Nephron progenitor cell (in vitro differentiated cells): ENCODE data around the gene SMIM28.

Experiments
- DNase-seq: peaks from one replicate; pipeline ENCODE4 v3.0.0; 2021
- H3K27ac Mint-ChIP-seq: 2 replicates; pipeline ENCODE4 v1.8.0; 2021; ENCODE audit warnings: mild to moderate bottlenecking, moderate library complexity, mixed read lengths
- H3K27me3 Mint-ChIP-seq: 2 replicates; pipeline ENCODE4 v1.8.0; 2021; ENCODE audit warnings: mild to moderate bottlenecking, low read depth, mixed read lengths; ENCODE audit not compliant: poor library complexity
- H3K36me3 Mint-ChIP-seq: 2 replicates; pipeline ENCODE4 v1.8.0; 2021; ENCODE audit warnings: low read depth, mixed read lengths
- H3K4me1 Mint-ChIP-seq: 2 replicates; pipeline ENCODE4 v1.8.0; 2021; ENCODE audit warnings: mixed read lengths
- H3K4me3 Mint-ChIP-seq: 2 replicates; pipeline ENCODE4 v1.8.0; 2021; ENCODE audit warnings: mild to moderate bottlenecking, moderate library complexity, mixed read lengths
- H3K9me3 Mint-ChIP-seq: 2 replicates; pipeline ENCODE4 v1.8.0; 2021; ENCODE audit warnings: mild to moderate bottlenecking, moderate library complexity, mixed read lengths
- TF ChIP-seq, protein P1 (sequence below): fragments of 200-600 bp; sonication (generic); IDR thresholded peaks from 2 replicates; pipeline ENCODE4 v1.5.0; 2021; ENCODE audit warnings: antibody characterized with exemption

SMIM28 gene

DNA sequence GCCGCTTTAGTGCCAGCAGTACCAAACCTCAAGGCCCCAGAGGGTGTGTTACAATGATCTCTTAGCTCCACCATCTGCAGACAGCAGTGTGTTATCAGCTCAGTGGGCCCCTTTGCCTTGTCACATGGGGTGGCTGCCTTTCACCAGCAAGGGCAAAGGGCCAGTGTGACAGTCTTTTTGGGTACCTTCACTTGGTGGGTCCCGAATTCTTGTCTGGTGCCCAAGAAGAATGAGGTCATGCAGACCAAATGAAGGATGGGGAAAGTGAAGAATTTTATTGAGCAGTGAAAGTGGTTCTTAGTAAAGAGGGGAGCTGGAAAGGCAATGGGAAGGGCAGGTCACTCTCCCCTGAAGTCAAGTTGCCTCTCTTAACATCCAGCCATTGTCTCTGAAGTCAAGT, 2.9 kb upstream of the SMIM28 start:
- no peak overlapping the region for H3K4me3 Mint-ChIP-seq
- no peak for DNase-seq
- no peaks in the 10 kb centered on the region for H3K36me3 Mint-ChIP-seq
- TF ChIP-seq, protein P1, sequence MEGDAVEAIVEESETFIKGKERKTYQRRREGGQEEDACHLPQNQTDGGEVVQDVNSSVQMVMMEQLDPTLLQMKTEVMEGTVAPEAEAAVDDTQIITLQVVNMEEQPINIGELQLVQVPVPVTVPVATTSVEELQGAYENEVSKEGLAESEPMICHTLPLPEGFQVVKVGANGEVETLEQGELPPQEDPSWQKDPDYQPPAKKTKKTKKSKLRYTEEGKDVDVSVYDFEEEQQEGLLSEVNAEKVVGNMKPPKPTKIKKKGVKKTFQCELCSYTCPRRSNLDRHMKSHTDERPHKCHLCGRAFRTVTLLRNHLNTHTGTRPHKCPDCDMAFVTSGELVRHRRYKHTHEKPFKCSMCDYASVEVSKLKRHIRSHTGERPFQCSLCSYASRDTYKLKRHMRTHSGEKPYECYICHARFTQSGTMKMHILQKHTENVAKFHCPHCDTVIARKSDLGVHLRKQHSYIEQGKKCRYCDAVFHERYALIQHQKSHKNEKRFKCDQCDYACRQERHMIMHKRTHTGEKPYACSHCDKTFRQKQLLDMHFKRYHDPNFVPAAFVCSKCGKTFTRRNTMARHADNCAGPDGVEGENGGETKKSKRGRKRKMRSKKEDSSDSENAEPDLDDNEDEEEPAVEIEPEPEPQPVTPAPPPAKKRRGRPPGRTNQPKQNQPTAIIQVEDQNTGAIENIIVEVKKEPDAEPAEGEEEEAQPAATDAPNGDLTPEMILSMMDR, result no peak
- no peaks in the 10 kb centered on the region for H3K9me3 Mint-ChIP-seq
- peaks cover 31% of the 10 kb centered on the region for H3K4me1 Mint-ChIP-seq
- H3K27me3 Mint-ChIP-seq, result peaks cover 3% of the 10 kb centered on the region
- no peak overlapping the region for H3K27ac Mint-ChIP-seq

DNA sequence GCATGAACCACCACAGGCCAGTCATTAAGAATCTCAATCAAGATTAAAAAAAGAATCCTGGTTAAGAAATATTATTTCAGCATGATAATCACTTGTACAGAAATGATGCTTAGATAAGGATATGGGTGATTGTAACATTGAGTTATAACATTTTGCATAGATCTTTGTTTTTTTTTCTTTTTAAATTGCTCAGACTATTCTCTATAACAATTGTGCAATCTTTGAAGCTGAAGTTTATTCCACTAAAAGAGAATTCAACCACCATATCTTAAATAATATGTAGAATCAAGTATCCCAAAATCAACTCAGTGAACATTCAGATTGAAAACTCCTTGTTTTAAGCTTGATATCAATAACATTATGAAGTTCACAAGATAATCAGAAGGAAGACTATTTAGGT, 663 bp upstream of the SMIM28 start:
- no peak overlapping the region for H3K27ac Mint-ChIP-seq
- peaks cover 9% of the 10 kb centered on the region for H3K4me1 Mint-ChIP-seq
- TF ChIP-seq, protein P1, result no peak
- no peaks in the 10 kb centered on the region for H3K9me3 Mint-ChIP-seq
- DNase-seq, result no peak
- peaks cover 3% of the 10 kb centered on the region for H3K27me3 Mint-ChIP-seq
- no peaks in the 10 kb centered on the region for H3K36me3 Mint-ChIP-seq
- H3K4me3 Mint-ChIP-seq, result no peak overlapping the region

DNA sequence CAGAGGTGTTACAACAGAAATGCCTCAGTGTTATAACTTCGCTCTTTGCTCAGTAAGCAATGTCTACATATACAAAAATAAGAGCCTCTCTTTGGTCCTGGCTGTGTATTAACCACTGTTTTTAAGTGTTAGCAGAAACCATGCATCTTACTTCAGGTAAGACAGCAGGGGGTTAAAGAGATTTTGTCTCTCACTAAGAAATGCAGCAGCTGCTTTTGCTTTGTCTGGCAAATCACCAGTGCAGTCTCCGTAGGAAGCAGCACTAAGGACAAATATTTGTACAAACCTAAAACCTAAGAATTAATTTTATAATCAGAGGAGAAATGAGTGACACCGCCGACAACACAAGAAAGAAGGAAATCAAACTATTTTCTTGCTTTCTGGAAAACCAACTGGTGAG, 758 bp downstream of the SMIM28 start:
- H3K4me3 Mint-ChIP-seq, result no peak overlapping the region
- TF ChIP-seq, protein P1, result no peak
- H3K4me1 Mint-ChIP-seq, result peaks cover 9% of the 10 kb centered on the region
- no peak overlapping the region for H3K27ac Mint-ChIP-seq
- no peaks in the 10 kb centered on the region for H3K9me3 Mint-ChIP-seq
- no peaks in the 10 kb centered on the region for H3K36me3 Mint-ChIP-seq
- no peak for DNase-seq
- H3K27me3 Mint-ChIP-seq, result peaks cover 3% of the 10 kb centered on the region

DNA sequence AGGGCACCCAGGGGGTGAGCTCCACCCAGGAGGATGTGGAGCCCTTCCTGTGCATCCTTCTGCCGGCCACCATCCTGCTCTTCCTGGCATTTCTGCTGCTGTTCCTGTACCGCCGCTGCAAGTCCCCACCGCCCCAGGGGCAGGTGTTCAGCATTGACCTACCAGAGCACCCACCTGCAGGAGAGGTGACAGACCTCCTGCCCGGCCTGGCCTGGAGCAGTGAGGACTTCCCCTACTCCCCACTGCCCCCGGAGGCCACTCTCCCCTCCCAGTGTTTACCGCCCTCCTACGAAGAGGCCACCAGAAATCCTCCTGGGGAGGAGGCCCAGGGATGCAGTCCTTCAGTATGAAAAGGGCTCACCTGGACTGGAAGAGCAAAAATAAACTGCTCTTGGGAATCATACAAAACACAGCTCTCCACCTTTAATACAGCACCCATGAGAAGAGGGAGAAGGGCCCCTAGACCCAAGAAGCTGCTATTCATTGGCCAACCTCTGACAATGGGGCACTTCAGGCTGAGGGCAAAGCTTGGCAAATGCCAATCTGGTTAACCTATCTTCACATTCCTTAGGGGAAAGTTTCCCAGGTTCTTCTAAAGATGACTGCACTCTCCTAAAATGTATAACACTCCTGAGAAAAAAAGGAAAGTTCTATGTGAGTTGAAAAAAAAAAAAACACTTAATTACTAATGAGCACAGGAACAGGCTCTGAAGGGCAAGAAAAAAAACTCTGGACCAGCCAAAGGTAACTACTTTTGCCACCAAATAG, 5.0 kb downstream of the SMIM28 start:
- H3K36me3 Mint-ChIP-seq, result no peaks in the 10 kb centered on the region
- no peak for DNase-seq
- H3K4me1 Mint-ChIP-seq, result peaks cover 15% of the 10 kb centered on the region
- H3K27ac Mint-ChIP-seq, result no peak overlapping the region
- TF ChIP-seq, protein P1, result no peak
- H3K27me3 Mint-ChIP-seq, result no peaks in the 10 kb centered on the region
- no peak overlapping the region for H3K4me3 Mint-ChIP-seq
- H3K9me3 Mint-ChIP-seq, result no peaks in the 10 kb centered on the region

DNA sequence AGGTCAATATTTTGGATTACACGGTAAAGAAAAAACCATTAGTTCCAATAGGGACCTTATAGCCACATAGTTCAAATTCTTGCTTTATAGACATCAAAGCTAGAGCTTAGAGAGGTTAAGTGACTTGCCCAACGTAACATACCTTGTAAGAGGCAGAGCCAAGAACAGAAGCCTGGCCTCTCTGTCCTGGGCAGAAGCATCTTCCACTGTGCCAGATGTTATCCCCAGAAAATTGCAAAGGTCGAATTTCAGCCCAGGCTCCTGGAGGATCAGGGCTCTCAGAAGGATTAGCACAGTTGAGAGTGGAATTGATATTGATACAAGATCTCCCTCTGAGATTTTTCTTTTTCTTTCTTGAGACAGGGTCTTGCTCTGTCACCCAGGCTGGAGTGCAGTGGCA, 6.1 kb downstream of the SMIM28 start:
- Mint-ChIP-seq H3K4me3 (no peak overlapping the region), H3K9me3 (no peaks in the 10 kb centered on the region), H3K27ac (peak overlapping the region; percentile 49), H3K27me3 (no peaks in the 10 kb centered on the region), H3K4me1 (peaks cover 15% of the 10 kb centered on the region), H3K36me3 (no peaks in the 10 kb centered on the region)
- DNase-seq, result no peak
- TF ChIP-seq, protein P1, result no peak

DNA sequence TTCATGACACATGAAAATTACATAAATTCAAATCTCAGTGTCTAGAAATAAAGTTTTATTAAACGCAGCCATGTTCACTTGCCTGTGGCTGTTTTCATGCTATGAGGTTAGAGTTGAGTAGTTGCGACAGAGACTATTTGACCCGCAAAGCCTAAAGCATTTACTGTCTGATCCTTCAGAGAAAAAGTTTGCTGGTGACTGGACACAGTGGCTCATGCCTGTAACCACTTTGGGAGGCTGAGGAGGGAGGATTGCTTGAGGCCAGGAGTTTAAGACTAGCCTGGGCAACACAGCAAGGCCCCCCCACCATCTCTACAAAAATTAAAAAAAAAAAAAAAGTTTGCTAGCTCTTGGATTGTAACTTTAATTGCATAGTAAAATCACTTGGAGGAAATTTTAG, 9.2 kb downstream of the SMIM28 start:
- H3K9me3 Mint-ChIP-seq, result no peaks in the 10 kb centered on the region
- H3K4me1 Mint-ChIP-seq, result peaks cover 15% of the 10 kb centered on the region
- no peak overlapping the region for H3K4me3 Mint-ChIP-seq
- H3K36me3 Mint-ChIP-seq, result no peaks in the 10 kb centered on the region
- H3K27ac Mint-ChIP-seq, result no peak overlapping the region
- no peak for DNase-seq
- H3K27me3 Mint-ChIP-seq, result peaks cover 9% of the 10 kb centered on the region
- TF ChIP-seq, protein P1, result no peak
